ENCODE results near the gene ZNF831.

DNA sequence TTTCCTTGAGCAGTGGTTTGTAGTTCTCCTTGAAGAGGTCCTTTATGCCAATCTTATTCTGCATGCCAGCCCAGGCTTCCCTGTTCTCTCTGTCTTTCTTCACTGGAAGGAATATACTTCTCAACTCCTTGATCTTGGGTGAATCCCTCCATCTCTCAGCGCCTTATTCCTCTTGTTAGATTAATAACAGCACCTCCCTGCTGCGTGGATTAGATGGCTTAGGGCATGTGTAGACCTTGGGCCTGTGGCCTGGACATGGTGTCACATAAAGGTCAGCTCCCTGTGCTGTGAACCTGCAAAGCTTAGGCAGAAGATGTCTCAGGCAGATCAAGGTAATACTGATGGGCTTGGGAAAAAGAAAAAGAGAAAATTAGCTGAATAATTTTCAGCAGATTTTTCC lies 18.3 kb downstream of the ZNF831 start:
- TF ChIP-seq, protein P1, sequence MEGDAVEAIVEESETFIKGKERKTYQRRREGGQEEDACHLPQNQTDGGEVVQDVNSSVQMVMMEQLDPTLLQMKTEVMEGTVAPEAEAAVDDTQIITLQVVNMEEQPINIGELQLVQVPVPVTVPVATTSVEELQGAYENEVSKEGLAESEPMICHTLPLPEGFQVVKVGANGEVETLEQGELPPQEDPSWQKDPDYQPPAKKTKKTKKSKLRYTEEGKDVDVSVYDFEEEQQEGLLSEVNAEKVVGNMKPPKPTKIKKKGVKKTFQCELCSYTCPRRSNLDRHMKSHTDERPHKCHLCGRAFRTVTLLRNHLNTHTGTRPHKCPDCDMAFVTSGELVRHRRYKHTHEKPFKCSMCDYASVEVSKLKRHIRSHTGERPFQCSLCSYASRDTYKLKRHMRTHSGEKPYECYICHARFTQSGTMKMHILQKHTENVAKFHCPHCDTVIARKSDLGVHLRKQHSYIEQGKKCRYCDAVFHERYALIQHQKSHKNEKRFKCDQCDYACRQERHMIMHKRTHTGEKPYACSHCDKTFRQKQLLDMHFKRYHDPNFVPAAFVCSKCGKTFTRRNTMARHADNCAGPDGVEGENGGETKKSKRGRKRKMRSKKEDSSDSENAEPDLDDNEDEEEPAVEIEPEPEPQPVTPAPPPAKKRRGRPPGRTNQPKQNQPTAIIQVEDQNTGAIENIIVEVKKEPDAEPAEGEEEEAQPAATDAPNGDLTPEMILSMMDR (IDR thresholded peaks at IDR 0.05), result no peak
- TF ChIP-seq, protein P2, sequence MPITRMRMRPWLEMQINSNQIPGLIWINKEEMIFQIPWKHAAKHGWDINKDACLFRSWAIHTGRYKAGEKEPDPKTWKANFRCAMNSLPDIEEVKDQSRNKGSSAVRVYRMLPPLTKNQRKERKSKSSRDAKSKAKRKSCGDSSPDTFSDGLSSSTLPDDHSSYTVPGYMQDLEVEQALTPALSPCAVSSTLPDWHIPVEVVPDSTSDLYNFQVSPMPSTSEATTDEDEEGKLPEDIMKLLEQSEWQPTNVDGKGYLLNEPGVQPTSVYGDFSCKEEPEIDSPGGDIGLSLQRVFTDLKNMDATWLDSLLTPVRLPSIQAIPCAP (CRISPR knock-in tag; IDR thresholded peaks at IDR 0.05), result no peak
- no peak for TF ChIP-seq NFATC4 (CRISPR knock-in tag; IDR thresholded peaks at IDR 0.05)
- no peak for TF ChIP-seq ELF4 (CRISPR knock-in tag; IDR thresholded peaks at IDR 0.05; ENCODE audit: low read depth)
- TF ChIP-seq NR2C2 (CRISPR knock-in tag; IDR thresholded peaks at IDR 0.05), result no peak
- TF ChIP-seq, protein P3, sequence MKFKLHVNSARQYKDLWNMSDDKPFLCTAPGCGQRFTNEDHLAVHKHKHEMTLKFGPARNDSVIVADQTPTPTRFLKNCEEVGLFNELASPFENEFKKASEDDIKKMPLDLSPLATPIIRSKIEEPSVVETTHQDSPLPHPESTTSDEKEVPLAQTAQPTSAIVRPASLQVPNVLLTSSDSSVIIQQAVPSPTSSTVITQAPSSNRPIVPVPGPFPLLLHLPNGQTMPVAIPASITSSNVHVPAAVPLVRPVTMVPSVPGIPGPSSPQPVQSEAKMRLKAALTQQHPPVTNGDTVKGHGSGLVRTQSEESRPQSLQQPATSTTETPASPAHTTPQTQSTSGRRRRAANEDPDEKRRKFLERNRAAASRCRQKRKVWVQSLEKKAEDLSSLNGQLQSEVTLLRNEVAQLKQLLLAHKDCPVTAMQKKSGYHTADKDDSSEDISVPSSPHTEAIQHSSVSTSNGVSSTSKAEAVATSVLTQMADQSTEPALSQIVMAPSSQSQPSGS (CRISPR knock-in tag; IDR thresholded peaks at IDR 0.05; ENCODE audit: borderline replicate concordance, low read depth), result no peak
- TF ChIP-seq SOX15 (CRISPR knock-in tag; IDR thresholded peaks at IDR 0.05), result no peak

All from WTC11 (cell line).